ENCODE results near the gene EPB41L4B.
A peak's percentile ranks its signal among the peaks of the same experiment; 100 is the strongest.

Gene EPB41L4B

GRCh38 chr9:109319626-109320241 is 1.1 kb downstream of the EPB41L4B start:
- DNase-seq: no peak

- DNase-seq: no peak
These were observed 1.7 kb downstream of the EPB41L4B start for GRCh38 chr9:109319017-109319625.

- no peak for DNase-seq
These were observed 2.7 kb downstream of the EPB41L4B start for GRCh38 chr9:109317979-109318741.

- DNase-seq: no peak
These were observed 3.4 kb downstream of the EPB41L4B start for GRCh38 chr9:109317311-109317978.

GRCh38 chr9:109316207-109316640 is 4.6 kb downstream of the EPB41L4B start:
- DNase-seq: peak; percentile 75

GRCh38 chr9:109315480-109316206 is 5.2 kb downstream of the EPB41L4B start:
- no peak for DNase-seq

GRCh38 chr9:109314011-109314531 is 6.8 kb downstream of the EPB41L4B start:
- no peak for DNase-seq

- no peak for DNase-seq
These were observed 7.5 kb downstream of the EPB41L4B start for GRCh38 chr9:109313351-109313750.

- DNase-seq: no peak
These were observed 8.1 kb downstream of the EPB41L4B start for GRCh38 chr9:109312783-109313182.

- no peak for DNase-seq
These were observed 9.1 kb downstream of the EPB41L4B start for GRCh38 chr9:109311731-109312130.

- DNase-seq: no peak
These were observed 9.6 kb downstream of the EPB41L4B start for GRCh38 chr9:109311286-109311685.

GRCh38 chr9:109310486-109310901 is 10.4 kb downstream of the EPB41L4B start:
- no peak for DNase-seq

GRCh38 chr9:109309282-109309681 is 11.6 kb downstream of the EPB41L4B start:
- DNase-seq: no peak

- DNase-seq: no peak
These were observed 13.2 kb downstream of the EPB41L4B start for GRCh38 chr9:109307380-109308240.

GRCh38 chr9:109305801-109306200 is 15.1 kb downstream of the EPB41L4B start:
- no peak for DNase-seq

GRCh38 chr9:109304347-109304746 is 16.5 kb downstream of the EPB41L4B start:
- no peak for DNase-seq

- DNase-seq: no peak
These were observed 17.0 kb downstream of the EPB41L4B start for GRCh38 chr9:109303900-109304299.

- DNase-seq: no peak
These were observed 18.3 kb downstream of the EPB41L4B start for GRCh38 chr9:109302606-109303005.

GRCh38 chr9:109301012-109301411 is 19.8 kb downstream of the EPB41L4B start:
- DNase-seq: no peak

- DNase-seq: no peak
These were observed 21.0 kb downstream of the EPB41L4B start for GRCh38 chr9:109299891-109300290.

GRCh38 chr9:109297899-109298298 is 23.0 kb downstream of the EPB41L4B start:
- no peak for DNase-seq

All from midbrain (tissue), 1 donor.